Hindlimb muscle (tissue), 1 donor: Measurements from ENCODE around the gene BRD7. TPM values are rescaled to one million over a fixed set of nuclear protein-coding genes. Genes with fewer than 3 reads are reported as not detected.

Experiments used
- DNase-seq: peaks from one replicate; pipeline ENCODE4 v3.0.0-alpha.2; 2013
- polyA plus RNA-seq: library from polyadenylated mRNA; unstranded; fragments of 120-200 nt; gene quantifications from one replicate; pipeline ENCODE4 v1.2.1, GENCODE V29; 2013; ENCODE audit not compliant: insufficient read length

BRD7 gene
- polyA plus RNA-seq, 1 donor = 63.5 TPM

DNA sequence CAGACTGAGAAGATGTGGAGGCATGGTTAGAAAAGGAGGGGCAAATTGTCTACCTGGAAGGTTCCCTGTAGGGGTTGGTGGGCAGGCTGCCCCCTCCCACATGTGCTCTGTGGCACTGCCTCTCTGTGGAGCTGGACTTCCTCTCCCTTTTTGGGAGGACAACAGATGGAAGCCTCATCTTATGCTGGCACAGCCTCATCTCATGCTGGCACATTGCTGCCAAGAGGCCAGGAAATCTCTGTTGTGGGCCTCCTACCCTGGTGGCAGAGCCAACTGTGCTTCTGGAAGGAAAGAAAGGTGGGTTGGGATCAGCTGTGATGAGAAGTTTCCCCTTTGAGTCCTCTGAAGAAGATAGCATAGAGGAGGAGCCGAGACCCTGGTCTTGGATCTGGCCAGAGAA lies 19.7 kb upstream of the BRD7 start:
- no peak for DNase-seq

DNA sequence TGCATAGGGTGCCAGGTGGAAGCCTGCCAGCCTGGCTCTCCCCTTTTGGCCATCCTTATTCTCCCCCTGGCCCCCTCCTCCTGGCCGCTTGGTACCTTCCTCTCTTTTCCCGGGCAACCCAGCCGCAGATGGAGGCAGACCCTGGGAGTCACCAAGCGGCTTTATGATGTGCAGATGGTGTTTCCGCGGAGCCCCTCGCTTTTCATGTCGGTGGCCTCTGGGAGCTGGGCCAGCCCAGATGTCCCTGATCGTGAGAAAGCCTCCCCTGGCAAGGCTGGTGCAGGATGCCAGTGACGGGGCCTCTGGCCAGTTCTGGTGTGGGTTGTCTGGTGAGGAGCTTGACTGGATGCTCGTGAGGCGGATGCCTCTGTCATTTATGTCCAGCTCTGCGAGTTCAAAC lies 18.0 kb upstream of the BRD7 start:
- no peak for DNase-seq

DNA sequence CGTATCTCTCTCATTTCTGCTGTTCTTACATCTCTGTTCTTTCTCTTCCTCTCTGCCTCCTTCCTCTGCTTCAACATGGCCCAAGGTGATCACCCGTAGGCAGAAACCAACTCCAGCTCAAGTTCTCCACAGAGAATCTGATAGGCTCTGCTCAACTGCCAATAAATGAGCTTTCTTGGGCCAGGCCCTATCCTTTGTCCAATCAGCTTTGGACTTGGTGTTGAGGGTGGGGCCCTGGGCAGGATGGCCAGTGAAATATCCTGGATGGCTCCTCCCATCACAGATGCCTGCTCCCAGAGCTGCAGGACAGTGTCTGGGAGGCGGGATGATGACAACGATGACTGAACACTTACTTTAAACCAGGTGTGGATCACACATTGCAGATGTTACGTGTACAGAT lies 17.4 kb upstream of the BRD7 start:
- DNase-seq = no peak

DNA sequence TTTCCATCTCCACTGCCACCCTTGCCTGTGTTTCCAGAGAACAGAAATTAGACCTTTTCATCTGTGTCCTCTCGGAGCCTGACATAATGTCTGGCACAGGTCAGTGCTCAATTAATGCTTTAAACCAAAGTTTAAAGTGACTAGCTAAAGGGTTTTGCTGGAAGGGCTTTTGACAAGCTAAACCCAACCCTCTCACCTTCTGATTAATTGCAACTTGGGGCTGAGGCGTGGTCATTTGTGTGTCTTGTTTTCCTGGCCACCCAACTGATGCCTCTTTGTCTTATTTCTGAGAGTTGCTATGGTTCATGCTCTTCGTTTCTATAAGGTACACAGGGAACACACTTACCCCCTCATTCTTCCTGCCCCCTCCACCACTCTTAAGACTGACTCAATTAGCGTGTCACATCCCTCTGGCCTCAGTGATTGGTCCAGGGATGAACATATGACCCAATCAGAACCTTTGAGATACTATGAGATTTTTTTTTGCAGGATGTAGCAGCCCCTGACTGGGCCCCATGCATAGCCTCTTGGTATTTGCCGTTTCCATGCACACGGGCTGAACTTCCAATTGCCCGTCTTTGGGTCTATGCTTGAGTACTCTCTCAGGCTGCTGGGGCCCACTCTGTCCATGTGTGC lies 15.8 kb upstream of the BRD7 start:
- DNase-seq = no peak

DNA sequence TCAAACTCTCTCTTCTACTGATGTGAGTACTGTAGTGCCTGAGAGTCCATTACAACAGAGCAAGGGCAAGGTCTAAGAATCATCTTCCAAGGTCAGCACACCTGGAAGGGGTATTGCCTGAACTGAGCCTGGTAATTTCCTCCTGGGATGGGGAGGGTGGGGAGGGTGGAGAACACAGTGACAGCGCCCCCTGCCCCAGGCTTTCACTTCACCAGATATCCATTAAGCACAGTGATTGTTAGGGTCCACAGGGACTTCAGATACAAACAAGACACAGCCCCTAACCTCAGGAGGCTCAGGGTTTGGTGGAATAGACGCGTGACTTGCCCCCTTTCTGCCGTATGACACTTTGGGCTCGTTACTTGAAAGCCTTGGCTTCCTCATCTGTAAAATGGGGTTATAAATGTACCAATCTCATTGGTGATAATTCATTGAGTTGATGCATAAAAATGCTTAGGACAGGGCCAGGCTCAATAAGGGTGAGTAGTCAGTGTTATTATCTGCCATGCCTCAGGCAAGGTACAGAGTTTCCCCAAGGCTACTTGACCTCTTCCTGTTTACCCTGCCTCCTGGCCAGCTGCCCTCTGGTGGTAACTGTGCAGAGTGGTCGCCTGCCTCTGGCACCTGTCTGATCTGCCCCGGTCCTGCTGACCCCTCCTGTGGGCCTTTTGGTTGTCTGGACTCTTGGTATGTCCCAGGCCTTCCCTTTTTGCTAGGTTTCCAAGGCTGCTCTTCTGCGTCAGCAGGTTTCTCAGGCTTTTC lies 13.1 kb upstream of the BRD7 start:
- no peak for DNase-seq

DNA sequence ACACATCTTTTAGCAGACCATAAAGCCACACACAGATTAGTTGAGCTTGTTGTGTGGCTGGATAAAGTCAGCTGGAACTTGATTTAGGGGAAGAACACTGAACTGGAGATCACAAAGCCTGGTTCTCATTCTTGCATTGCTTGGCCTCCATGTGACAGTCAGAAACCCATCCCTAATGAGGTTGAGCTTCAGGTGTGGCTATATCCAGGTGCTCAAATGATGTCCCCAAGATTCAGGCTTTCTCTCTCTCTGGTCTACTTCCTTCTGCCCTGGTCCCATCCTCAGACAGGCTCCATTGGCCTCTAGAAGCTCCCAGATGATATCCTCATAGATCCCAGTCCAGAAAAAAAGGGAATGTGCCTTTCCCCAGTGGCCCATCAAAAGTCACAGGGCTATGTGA lies 9.6 kb upstream of the BRD7 start:
- no peak for DNase-seq

DNA sequence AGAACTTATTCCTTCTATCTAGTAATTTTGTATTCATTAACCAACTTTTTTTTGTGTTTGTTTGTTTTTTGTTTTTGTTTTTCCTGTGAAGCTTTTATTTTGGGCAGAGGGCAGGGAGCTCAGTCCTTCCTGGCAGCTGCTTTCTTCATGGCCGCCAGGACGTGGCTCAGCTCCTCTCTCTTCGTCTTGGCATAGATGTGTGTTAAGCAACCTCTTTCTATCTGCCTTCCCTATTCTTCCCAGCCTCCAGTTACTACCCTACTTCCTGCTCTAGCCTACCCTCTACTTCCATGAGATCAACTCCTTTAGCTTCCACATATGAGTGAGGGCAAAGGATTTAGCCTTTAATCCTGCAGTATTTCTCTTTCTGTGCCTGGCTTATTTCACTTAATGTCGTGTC lies 8.2 kb upstream of the BRD7 start:
- no peak for DNase-seq

DNA sequence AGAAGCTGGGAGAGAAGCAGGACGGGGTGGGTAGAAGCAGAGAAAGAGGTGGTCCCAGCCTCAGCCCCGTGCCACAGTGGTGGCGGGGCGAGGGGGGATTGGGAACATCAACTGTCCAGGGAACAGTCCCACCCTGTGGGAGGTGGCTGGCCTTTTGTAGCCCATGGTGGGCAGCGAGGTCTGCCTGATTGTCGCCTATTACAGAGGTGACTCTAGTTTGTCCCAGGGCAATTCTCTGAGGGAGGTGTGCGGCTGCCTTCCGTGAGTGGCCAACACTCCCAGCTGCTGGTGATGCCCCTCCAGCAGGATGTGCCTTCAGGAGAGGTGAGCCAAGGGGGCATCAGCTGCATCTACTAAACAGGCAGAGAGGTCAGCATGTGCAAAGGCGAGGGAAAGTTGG lies 5.0 kb upstream of the BRD7 start:
- DNase-seq = no peak

DNA sequence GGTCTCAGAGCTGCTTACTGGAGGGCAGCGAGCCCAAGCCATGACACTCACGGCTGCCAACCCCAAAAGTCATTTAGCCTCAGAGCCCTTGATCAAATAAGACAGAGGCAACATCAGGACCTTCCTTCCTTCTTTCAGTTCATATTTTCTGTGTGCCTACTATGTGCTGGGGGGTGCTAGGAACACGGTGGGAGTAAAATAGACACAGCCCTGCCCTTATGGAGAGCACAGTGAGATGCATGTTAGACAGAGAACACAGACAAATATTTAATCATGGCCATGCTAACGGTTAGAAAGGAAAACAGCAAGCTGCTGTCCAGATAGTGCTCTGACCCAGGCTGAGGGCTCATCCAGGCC lies 4.5 kb upstream of the BRD7 start:
- DNase-seq = no peak

DNA sequence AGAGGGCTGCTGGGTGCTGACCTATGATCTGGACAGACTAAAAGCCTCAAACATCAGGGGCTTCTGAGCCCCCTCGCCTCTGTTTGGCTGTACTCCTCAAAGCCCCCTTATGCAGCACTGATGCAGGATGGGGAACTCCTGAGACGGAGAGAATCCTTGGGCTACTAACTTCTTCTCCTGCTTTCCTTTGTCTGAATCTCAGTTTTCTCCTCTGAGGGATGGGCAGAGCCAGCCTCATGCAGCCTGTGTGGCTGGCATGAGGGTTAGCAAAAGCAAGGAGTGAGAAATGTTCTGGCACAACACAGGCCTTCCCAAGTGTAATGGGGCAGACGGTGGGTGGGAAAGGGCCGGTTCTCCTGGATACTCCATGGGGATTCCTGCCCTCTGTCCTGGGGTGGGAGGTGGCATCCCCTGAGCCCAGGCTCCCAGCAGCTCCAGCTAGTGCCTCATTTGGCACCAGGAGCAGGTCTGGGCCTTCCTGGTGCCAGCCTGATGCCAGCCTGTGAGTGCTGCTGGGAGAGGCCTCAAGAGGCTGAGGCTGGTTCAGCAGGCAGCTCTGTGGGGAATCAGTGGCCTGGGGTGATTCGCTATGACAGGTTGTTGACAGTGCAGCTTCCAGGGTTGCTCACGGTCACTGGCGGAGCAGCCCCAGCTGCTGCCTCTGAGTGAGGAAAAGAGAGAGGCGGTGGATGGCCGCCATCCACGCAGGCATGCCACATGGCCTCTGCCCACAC lies 4.0 kb upstream of the BRD7 start:
- DNase-seq = no peak

DNA sequence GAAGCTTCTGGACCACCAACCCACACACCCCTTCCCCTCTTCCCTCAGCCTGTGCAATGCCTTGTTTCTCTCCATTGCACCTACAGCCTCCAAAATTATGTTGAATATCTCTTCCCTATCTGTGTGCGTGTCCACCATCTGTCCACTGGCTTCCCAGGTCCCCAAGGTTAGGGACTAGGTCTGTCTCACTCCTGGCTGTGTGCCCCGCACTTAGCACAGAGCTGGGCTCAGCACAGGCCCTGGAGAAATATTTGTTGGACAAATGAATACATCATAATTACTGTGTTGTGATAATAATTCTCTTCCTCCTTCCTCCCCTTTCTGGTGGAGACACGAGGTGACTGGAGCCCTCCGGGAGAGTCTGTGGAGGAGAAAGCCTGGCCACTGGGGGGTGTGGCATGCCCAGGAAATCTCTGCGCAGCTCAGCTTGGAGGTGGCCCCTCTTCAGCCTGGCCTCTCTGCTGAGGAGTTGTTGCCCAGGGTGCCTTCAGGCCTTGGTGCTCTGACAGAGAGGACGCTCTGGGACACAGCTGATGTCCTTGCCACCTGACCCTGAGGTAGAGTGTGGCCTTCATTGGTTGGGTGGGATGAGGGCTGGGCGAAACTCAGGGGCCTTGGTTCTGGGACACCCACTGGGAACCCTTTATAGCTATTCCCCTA lies 3.3 kb upstream of the BRD7 start:
- no peak for DNase-seq

DNA sequence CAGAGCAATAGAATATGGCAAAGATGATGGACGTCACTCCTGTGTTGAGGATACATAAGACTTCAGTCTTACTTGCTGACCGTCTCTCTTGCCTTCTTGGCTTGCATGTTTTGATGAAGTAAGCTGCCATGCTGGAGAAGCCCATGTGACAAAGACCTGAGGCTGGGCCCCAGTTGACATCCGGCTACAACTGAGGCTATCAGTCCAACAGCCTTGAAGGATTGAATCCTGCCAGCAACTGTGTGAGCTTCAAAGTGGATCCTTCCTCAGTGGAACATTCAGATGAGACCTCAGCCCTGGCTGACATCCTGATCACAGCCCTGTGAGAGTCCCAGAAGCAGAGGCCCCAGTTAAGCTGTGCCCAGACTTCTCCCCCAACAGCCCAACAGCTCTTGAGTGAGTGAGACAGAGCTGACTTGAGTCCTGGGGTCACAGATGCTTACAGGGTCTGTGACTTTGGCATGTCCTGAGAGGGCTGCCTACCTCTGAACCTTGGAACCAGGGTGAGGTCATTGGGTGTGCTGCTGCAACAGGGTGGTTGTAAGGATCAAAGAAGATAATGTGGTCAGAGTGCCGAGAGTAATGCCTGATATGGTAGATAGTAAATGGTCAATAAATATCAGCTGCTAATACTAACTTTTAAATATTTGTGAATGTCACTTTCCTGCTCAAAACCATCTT lies 2.4 kb upstream of the BRD7 start:
- DNase-seq = no peak

DNA sequence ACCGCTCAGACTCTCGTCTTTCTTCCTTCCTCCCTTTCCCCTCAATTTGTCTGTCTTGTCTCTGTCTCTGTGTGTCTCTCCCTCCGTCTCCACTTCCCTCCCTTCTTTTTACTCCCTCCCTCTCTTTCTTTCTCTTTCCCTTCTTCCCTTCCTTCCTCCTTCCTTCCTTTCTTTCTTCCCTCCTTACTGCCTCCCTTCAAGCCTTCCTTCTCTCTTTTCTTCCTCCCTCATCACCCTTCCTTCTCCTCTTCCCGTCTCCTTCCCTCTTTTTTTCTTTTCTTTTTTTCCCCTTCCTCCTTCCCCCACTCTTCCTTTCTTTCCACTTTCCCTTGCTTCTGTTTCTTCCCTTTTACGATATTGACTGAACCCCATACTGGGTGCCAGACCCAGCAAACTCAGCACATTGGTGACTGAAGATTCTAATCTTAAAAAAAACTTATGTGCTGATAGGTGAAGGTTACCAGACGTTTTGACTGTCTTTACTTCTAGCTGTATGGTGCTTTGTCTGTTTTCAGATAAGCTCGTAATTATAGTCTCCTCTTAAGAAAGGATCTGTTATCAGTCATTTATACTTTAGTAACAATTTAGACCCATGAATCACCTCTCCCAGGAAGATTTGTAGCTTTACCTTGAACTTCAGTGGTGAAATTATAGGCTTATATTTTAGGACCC lies 481 bp upstream of the BRD7 start:
- no peak for DNase-seq

DNA sequence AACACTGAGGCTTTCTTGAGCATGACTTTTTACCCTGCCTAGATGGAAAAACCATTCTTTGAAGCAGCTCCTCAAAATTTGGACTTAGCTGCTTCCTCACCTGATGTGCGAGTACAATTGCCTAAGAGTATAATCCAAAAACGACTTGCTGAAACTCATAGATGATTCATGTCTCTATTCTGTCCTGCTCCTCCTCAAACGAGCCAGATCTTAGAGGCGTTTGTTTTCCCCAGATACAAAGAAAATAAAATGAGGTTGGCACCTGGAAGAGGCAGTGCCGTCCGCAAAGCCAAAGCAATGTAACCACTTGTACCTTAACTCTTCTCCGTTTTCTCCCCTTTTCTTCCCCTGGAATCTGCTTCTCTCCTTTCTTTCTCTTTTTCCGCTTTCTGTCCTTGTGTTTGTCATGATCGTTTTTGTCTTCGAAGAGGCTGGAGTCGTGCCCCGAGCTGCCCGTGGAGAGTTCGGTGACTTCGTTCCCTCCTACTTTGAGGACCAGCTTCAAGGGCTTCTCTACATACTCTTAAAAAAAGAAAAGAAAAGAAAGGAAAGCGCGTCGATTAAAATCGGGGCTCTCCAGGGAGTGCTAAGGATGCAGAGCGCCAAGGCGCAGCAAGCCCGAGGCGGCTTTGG lies 895 bp downstream of the BRD7 start:
- DNase-seq = no peak

DNA sequence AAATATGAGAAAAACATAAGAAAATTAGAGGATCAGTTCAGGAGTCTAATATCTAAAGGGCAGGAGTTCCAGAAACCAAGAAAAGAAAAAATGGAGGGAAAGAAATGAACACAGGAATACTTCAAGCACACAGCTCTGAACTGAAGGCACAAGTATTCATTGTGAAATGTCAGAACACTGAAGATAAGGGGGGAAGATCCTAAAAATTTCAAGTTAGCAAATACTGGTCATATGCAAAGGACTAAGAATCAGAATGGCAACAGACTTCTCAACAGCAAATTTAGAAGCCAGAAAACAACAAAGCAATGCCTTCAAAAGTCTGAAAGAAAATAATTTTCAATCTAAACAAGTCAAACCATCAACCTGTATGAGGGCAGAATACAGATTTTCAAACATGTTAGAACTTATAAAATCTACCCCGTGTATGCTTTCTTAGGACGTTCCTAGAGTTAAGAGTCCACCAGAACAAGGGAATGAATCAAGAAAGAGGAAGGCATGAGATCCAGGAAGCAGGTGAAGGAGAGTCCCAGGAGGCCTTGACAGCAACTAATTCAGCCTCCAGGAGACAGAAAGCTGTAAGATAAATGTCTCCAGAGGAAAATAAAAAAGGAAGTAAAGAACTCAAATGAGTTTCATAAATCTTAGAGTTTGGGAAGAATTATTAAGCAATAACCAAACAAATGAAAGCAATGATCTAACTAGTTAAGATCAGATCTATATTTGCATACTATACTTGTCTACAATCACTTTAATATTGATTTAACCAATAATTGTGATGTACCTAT lies 2.8 kb downstream of the BRD7 start:
- DNase-seq = no peak

DNA sequence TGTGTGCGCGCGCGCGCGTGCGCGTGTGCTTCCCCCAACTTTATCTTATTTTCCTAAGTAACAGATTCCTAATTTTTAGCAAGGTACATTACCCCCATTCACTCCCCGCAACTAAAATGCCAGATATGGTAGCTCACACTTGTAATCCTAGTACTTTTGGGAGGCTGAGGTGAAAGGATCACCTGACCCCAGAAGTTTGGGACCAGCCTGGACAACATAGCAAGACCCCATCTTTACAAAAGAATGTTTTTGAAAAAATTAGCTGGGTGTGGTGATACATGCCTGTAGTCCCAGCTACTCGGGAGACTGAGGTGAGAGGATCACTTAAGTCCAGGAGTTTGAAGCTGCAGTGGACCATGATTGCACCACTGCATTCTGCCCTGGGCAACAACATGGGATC lies 5.1 kb downstream of the BRD7 start:
- DNase-seq = no peak

DNA sequence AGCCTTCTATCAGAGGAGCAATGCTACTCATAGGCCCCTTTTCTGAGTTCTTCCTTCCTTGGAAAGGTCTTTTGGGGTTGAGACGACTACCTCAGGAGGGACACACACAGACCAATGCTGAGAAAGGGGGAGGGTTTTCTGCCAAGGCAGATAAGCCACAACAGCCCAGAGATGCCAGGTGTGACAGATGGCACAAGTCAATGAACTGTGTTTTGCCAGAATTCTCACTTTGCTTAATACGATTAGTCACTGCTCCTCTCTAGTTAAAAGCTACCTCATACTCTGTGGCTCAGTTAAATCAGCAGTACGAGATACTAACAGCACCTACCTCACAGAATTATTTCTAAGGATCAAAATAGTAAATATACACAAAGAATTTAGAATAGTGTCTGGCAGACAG lies 8.0 kb downstream of the BRD7 start:
- no peak for DNase-seq

DNA sequence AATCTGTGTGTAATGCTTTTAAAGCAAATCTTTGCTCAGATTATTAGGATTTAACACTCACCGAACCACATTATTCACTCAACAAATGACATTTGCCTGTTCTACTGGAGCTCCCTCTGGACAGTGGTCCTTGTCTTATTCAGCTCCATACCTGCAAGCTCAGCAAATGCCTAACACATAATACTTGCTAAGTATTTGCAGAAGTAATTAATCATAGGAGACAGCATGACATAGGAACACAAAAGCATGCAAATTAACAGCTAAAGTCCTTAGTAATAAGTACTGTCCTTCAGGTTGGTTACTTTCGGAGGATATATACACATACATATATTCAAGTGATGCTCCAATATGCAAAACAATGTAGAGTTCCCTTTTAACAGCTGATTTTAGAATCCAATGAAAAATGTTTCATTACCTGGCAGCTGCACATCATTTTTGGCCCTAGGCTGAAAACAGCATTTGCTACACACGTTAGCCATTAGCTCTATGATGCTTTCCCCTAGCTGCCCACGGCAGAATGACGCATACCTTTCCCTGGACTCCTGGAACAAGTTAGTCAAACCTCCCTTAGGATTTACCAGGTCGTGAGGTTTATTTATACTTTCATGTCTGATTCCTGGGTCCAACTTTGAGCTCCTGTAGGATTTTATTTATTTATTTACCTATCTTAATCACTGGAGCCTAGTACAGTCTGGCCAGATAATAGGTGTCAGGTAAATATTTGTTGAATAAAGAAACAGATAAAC lies 8.6 kb downstream of the BRD7 start:
- DNase-seq = peak; percentile 29

DNA sequence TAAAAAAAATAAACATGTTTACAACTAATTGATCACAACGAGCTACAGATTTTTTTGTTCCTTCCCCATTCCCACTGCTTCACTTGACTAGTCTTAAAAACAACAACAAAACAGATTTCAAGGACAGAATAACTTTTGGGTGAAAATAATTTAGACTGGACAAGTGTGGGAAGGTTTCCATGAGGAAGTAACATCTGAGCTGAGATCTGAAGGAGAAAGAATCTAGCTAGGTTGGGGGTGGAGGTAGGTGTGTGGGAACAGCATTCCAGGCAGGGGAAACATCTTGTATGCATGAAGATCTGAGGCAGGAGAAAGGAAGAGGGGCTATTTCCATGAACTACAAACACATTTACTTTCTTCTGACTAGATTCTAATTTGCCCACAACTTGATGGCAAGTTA lies 9.2 kb downstream of the BRD7 start:
- no peak for DNase-seq
